Umbilical cord (tissue), 2 donors: Measurements from ENCODE around the gene ADGRV1. TPM values are rescaled to one million over a fixed set of nuclear protein-coding genes. Genes with fewer than 3 reads are reported as not detected.
A peak's percentile ranks its signal among the peaks of the same experiment; 100 is the strongest.
"Not testable (repeated sequence)": the region's sequence is repeated elsewhere in the genome, so short reads cannot be mapped to it uniquely, and the experiment has no call there.

Experiments
- DNase-seq: peaks from one replicate; pipeline ENCODE4 v3.0.0-alpha.2; 2015; ENCODE audit warnings: low spot score
- total RNA-seq: library from RNA; depleted of rRNA; stranded (reverse); fragments of >200 nt; gene quantifications from one replicate; pipeline ENCODE4 v1.2.3, GENCODE V29; 2014; ENCODE audit warnings: low replicate concordance; ENCODE audit not compliant: insufficient read depth

The ADGRV1 gene
- total RNA-seq, 1 donor from 2014 or later, result 15.4 TPM

DNA sequence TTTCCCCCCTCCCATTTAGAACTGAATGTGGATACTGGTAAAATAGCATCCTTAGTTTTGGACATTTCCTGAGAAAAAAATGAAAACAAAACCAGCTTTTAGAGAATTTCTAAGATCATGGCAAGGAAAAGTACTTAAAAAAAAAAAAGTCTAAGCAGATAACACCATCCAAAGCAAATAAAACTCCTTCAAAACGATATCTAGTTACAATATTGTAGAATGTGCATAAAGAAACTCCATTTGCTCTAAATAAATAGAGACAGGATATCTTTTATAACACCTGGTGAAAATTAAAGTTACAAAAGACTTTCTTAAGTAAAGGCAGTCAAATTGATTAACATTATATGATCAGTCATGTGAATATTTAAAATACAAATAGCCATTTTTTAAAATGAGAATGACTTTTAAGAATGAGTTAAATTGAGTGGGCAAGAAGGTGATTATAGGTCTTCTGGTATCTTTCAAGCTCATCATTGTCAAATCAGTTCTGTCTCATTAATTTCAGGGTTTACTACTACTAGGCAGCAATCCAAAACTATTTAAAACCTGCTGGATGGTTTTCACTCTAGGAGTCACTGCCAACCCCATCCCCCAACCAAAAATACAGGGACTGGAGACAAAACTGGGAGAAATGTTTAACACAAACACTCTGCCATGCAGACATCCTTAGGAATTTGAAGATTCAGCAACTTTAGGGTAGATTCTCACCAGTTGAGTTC lies 382.6 kb downstream of the ADGRV1 start:
- no peak for DNase-seq

DNA sequence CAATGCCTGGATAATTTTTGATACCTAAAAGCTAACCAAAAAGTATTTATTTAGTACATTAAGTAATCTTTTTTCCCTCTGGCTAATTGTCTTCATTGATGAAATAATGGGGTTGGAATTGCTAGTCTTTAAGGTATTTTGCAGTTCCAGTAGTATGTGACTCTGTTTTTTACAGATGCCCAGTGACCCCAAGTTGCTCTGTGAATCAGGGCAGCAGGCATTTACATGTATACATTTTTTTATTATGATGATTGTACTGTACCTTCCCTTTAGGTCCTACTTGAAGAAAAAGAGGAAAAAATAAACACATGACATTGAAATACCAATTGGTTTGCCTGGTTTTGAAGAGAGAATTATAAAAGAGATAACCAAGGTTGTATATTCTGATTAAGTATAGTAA lies 385.5 kb downstream of the ADGRV1 start:
- no peak for DNase-seq

DNA sequence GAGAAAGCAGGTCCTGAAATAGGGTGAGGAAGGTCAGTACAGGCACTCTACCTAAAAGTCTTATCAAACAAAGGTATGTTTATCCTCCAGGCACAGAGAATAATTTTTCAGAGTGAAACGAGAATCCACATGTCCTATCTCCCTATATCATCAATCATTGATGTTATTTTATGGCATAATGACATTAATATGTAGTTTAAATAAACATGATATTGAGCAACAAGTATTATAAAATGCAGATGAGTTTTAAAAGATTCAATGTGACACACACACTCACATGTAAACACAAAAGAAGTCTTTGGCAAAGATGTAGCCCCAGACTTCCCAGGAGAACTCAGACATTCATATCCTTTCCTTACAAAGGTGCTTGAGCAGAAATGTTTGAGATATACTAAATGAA lies 389.1 kb downstream of the ADGRV1 start:
- DNase-seq, result no peak

DNA sequence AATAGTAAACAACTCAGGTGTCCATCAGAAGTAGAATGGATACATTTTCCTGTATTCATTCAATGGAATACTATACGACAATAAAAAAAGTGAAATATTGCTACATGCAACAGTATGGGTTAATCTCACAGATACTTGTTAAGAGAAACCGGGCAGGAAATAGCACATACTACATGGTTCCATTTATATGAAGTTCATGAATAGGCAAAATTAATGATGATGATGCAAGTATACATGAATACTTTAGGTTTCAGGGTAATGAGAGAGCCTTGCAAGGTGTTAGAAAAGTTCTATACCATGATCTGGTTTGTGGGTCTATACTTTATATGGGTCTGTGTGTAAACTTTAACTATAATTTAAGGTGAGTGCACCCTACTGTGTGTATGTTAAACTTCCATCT lies 390.4 kb downstream of the ADGRV1 start:
- DNase-seq, result no peak

DNA sequence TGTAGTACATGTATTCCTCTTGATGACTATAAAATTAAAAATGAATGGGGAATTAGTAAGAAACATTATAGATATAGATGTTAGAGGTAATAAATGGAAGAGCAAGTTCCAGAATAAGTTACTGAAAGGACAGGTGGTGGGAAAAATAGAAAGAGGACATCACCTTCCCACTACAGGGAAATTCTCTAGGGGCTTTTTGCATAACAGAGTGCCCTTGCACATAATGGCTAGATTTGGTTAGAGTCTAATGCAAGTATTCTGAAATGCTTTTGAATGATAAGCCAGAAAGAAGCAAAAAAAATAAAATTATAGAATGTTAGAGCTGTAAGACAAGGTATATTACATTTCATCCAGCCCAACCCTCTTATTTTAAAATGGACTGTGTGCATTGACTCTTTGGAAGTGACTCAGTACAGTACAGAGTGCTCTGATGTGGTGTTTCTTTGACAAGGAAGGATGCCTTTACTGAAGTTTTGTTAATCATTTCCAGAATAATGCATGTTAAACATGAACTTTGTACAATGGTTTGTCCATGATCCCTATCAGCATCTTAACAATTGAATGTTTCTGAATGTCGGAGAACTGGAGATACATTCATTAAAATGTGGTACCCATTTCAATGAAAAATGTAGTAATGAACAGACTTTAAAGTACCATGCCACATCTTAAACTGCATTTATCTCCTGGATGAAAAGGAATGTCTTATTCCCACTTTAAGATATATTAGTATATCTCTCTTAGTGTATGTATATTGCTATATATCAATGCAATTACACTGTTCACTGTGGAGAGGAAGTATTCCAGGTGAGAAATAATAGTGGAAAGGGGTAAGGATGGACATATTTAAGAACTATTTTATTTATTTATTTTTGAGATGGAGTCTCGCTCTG lies 391.1 kb downstream of the ADGRV1 start:
- no peak for DNase-seq

DNA sequence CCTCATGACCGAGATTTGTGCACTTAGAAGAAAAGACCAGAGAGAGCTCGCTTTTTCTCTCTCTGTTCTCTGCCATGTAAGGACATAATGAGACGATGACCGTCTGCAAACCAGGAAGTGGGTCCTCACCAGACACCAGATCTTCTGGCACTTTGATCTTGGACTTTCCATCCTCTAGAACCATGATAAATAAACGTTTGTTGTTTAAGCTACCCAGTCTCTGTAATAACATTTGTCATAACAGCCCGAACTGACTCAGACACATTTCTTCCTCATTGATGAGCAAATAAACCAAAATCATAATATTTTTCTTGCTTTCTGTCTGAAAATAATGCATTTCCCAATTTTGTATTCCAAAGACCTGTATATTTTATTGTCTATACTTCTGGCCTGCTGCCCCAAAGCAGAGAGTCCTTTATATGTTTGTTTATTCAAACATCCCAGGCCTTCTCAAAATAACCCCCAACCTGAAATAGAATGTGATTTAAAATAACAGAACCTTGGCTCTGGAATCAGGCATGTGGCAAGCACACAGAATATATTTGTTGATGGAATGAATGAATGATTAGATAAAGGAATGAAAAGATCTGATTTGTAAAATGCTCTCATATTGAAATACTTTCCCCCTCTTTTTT lies 396.5 kb downstream of the ADGRV1 start:
- no peak for DNase-seq

DNA sequence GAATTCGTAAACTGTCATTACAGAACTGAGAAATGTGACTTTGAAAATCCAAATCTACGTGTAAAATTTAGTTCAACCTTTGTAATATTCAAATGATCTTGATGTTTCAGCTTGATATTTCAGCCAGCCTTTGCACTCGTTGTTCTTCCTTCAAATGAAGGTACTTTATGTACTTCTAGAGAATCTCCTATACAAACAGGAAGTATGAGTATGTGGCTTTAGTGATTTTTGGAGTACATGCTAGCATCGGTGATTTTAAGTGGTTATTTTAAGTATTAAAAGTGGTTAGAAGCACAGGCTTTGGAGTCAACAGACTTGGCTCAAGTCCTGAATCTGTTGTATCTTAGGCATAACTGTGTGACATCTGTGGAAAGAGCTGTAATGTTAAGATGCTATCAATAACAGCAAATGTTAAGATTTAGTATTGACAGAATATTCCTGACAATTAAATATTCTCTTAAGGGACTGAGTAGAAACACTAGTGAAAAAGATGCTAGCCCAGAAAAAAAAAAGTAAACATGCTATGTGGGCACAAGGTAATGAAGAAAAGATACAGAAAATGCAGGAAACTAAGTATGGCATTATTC lies 398.0 kb downstream of the ADGRV1 start:
- DNase-seq, result no peak

DNA sequence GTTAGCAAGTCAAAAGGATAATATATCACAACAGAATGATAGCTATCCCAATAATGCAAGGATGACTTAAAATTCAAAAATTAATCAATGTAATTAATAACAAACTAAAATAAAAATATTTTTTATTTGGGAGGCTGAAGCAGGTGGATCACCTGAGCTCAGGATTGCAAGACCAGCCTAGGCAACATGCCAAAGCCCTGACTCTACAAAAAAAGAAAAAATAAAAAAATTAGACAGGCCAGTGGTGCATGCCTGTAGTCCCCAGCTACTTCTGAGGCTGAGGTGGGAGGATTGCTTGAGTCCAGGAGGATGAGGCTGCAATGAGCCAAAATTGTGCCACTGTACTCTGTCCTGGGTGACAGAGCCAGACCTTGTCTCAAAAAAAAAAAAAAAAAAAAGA lies 399.3 kb downstream of the ADGRV1 start:
- DNase-seq, result no peak

DNA sequence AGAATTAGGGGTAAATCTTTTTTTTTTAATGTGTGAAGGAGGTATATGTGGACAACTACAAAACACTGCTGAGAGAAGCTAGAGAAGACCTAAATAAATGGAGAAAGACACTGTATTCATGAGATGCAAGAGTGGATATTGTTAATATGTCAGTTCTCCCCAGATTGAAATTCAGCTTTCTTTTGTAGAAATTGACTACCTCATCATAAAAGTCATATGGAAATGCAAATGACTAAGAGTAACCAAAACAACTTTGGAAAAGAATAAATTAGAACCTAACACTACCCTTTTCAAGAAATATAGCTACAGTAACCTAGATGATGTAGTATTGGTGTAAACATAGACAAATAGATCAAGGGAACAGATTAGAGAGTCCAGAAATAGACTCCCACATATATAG lies 400.7 kb downstream of the ADGRV1 start:
- DNase-seq, result no peak

DNA sequence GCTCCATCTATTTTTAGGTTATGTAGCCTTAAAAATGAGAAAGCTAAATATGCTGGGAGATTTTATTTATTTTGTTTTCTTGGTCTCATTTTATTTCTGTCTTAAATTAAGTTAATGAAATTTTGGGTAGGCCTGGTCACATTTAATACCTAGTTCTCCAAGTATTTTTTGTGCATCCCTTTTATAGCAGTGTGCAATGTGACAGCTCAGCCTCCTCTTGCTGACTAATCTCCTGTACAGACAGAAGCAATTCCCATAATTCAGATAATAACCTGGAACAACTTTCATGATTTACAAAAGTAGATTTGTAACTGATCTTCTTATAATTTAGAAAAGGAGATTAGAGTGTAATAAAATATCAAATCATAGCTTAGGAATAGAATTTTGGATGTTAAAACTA lies 403.9 kb downstream of the ADGRV1 start:
- DNase-seq, result no peak

DNA sequence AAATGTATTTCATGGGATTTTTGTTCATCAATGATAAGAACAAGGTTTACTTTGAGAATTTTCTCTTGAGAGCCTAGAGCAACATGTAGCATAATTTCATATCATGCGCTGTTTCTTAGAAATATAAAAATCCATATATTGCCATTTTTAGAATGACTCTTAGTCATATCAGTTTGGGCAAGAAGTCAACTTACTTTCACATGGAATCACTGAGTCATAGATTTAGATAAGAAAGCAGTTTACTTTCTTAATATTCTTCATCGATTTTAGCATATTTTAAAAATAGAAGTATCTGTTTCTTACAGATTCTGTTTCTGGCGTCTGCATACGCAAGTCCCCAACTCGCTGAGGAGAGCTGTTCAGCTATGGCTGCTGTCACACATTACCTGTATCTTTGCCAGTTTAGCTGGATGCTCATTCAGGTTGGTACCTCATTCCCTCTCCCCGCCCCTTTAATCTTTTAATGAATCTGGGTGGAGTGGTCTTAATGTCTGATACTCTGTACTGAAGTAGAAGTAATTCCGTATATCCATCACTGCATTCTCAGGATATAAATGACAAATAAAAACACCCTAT lies 406.6 kb downstream of the ADGRV1 start:
- DNase-seq, result no peak

DNA sequence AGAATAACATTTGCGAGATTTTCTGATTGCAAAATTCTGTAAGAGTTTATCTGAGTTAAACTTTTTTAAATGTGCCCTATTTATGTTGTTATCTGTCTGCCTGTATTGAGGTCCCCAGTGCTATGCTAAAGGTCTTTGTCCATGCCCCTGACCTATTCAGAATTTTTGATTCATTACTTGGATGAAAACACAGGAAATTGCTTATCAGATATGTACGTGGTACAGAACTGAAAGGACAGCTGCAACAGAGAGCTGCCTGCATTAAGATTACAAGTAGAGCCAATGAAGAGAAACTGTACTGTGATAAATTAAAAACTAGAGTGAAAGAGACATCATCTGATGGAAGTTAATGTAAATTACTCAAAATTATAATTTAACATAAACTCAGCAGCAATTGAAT lies 408.8 kb downstream of the ADGRV1 start:
- DNase-seq, result no peak

DNA sequence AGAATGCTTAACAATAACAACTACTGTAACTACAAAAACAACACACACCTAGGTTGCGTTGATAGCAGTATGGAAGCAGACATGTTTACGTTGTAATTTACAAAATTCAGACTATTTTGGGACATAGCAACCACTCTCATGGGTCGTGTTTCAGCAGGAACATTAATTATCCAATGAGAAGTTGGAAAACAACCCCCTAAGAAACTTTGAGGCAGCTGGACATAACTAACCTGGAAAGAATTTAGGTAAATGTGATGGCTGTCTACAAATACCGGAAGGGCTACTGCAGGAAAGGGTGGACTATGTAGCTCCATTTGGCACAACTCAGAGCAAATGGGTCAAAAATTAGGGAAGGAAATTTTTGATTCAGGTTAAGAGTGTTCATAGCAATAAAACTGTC lies 409.3 kb downstream of the ADGRV1 start:
- no peak for DNase-seq

DNA sequence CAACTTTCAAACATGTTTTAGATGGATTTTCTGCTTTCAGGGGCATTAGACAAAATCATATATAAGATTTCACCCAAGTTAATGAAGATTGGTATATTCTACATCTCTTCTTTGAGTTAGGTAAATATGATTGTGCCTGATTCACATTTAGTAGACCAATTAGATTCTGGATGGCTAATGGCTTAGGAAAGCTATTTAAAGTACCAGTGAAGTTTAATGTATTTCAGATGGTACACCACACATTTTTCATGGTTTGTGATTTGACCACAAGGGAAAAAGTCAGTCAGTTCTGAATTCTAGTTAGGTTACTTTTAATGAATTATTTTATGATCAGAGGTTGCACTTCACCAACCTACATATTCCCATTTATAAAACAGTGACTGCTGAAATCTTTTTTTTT lies 409.7 kb downstream of the ADGRV1 start:
- DNase-seq, result no peak

DNA sequence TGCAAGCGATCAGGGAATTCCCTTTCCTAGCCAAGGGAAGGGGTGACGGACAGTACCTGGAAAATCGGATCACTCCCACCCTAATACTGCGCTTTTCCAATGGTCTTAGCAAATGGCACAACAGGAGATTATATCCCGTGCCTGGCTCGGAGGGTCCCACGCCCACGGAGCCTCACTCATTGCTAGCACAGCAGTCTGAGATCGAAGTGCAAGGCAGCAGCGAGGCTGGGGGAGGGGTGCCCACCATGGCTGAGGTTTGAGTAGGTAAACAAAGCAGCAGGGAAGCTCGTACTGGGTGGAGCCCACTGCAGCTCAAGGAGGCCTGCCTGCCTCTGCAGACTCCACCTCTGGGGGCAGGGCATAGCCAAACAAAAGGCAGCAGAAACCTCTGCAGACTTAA lies 411.3 kb downstream of the ADGRV1 start:
- not testable (repeated sequence) for DNase-seq

DNA sequence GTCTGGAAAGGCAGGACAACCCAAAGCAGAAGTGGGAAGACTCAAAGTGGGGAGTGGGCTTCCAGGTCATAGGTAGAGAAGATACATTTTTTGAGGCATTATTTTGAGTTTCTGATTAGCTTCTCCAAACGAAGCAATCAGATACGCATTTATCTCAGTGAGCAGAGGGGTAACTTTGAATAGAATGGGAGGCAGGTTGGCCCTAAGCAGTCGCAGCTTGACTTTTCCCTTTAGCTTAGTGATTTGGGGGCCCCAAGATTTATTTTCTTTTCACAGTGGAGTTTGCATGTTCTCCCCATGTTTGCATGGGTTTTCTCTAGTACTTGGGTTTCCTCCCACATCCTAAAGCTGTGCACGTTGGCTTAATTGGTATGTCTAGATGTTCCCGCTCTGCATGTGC lies 422.6 kb downstream of the ADGRV1 start:
- no peak for DNase-seq

DNA sequence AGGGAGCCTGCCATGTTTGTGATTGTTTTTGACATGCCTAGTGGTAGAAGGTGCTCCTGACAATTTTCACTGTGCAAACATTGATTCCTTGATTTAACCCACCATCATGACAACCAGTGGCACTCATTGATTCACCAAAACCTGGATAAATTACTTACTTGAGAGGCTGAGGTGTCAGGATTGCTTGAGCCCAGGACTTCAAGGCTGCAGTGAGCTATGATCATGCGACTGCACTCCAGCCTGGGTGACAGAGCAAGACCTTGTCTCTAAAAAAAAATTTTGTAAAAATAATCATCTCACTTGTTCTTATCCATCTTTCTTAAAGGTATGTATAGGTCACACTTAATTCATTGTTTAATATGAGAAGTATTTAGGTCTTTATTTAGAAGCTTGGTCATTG lies 423.2 kb downstream of the ADGRV1 start:
- no peak for DNase-seq

DNA sequence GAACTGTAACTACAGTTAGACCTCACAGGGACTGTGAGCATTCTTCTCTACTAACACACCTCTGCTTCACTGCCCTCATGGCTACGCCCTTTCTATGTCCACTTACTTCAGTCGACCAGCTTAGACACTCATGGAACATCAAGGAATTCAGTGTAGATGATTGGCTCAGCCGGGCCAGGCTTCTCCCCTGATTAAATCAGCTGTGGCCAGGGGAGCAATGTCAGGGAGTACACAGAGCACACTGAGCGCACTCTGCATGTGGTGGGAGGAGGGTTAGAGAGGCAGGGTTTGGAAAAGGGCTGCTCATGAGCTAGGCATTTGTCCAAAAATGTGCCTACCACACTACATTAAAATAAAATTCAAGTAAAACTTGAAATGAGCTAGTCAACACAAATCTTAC lies 424.0 kb downstream of the ADGRV1 start:
- DNase-seq, result no peak

DNA sequence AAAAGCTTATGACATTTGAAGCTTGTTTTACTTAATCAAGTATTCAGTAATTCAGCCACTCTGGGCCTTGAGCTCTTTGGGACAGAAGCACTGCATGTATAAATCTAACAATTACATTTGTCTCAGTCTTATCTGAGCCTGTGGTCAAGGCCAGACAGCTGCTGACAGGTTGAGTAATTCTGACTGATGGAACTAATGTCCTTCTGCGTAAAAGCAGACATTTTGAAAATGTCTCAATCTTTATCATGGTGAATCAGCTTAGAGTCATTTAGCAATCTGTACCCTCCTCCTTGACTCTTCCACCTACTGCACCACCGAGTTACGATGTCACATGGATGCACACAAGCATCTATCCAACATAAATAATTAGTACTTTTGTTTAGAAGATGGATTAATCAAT lies 424.6 kb downstream of the ADGRV1 start:
- peak; percentile 24 for DNase-seq

DNA sequence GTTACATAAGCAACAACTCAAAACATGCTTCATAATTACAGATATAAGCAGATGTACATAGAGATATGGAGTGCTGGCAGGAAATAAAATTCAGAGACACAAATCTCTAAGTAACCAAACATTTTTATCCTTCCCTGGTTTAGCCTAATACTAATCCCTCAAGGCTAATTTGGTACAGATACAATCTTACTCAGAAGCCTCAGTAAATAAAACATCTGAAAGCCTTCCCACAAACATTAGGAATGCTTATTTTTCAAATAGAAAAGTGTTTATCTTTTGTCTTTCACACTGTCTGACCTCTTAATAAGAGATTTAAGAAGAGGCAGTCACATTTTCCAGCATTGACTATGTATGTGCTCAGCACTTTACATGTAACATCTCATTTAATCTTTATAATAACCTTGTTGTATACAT lies 425.1 kb downstream of the ADGRV1 start:
- DNase-seq, result no peak

DNA sequence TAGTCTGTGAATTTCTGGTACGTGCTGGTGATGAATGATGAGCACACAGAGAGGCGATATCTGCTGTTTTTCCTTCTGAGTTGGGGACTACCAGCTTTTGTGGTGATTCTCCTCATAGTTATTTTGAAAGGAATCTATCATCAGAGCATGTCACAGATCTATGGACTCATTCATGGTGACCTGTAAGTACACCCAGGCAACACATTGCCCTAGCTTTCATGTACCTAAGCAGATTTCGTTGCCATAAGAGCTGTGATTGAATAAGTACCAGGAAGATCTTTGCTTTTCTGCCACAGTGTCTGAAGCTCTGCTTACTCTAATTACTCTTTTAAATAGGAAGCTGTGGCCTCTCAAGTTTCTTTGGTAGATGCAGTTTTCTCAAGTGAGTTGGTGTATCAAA lies 426.7 kb downstream of the ADGRV1 start:
- no peak for DNase-seq

DNA sequence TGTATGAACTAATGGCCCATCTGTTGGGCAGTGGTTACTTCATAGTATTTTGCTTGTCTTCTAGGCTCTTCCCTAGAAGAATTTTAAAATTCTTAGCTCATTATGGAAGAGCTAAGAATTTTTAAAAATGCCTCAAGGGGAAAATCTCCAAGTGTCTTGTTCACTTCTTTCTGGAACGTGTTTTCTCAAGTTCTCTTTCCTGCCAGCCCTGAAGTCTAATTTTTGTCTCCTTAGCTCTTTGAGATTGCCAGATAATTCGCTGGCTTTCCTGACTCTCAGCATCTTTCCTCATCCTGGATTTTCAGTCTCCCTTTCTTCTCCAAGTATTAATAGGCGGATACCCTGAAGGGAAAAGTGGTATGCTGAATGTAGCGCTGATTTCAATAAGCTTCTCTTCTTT lies 429.1 kb downstream of the ADGRV1 start:
- DNase-seq, result no peak
